Lower leg skin (tissue), 4 donors: ENCODE data around the gene IL1RAP. TPM values are rescaled to one million over a fixed set of nuclear protein-coding genes. Genes with fewer than 3 reads are reported as not detected.

Source experiments
- DNase-seq, 2 donors: peaks; one replicate each; pipeline ENCODE4 v3.0.0-alpha.2; 2019; ENCODE audit warnings: low spot score in 2 of 2
- H3K4me3 ChIP-seq: fragments of 200-600 bp; sonication (generic); 2 replicates; pipeline ENCODE4 v1.5.1; 2017; ENCODE audit warnings: mild to moderate bottlenecking, low read depth; ENCODE audit not compliant: poor library complexity, severe bottlenecking
- POLR2A ChIP-seq, 2 donors: fragments of 450-650 bp; IDR thresholded peaks; one replicate each; pipeline ENCODE4 v1.6.1; 2016 to 2017; ENCODE audit warnings: antibody characterized with exemption in 2 of 2, mild to moderate bottlenecking in 1 of 2, moderate library complexity in 1 of 2
- whole genome bisulfite sequencing, 2 donors: methylation state at CpG; one replicate each; pipeline ENCODE4 v1.1.5; 2018; 5-methylcytosine and 5-hydroxymethylcytosine counted together
- intact Hi-C: fragments of 100-400 bp; cut with DNase I; formaldehyde crosslinking; loops from one replicate; pipeline ENCODE4 v1.15.0; 2023; ENCODE audit warnings: low total_unique reads
- total RNA-seq, 4 donors: library from RNA; depleted of rRNA; stranded (reverse); fragments of >200 nt; gene quantifications; one replicate each; pipeline ENCODE4 v1.1.0, GENCODE V29; 2016
- TF ChIP-seq, protein P1 (sequence below), 3 donors: fragments of 450-650 bp; IDR thresholded peaks; one replicate each; pipeline ENCODE4 v1.5.1; 2016; ENCODE audit warnings: antibody characterized with exemption in 3 of 3, mild to moderate bottlenecking in 3 of 3, moderate library complexity in 2 of 3

Gene IL1RAP
- total RNA-seq, 4 donors from 2014 or later = 18.5 to 37.7 (median 23.9) TPM

- intact Hi-C loops = no loop called here
- TF ChIP-seq, protein P1, sequence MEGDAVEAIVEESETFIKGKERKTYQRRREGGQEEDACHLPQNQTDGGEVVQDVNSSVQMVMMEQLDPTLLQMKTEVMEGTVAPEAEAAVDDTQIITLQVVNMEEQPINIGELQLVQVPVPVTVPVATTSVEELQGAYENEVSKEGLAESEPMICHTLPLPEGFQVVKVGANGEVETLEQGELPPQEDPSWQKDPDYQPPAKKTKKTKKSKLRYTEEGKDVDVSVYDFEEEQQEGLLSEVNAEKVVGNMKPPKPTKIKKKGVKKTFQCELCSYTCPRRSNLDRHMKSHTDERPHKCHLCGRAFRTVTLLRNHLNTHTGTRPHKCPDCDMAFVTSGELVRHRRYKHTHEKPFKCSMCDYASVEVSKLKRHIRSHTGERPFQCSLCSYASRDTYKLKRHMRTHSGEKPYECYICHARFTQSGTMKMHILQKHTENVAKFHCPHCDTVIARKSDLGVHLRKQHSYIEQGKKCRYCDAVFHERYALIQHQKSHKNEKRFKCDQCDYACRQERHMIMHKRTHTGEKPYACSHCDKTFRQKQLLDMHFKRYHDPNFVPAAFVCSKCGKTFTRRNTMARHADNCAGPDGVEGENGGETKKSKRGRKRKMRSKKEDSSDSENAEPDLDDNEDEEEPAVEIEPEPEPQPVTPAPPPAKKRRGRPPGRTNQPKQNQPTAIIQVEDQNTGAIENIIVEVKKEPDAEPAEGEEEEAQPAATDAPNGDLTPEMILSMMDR (IDR thresholded peaks at IDR 0.05) = no peak
- no peak for TF ChIP-seq POLR2A (IDR thresholded peaks at IDR 0.05)
- WGBS, 2 donors = 86 to 92% methylated on average over 1 of the region's 1 CpG
- no peak for DNase-seq
- no peak overlapping the region for H3K4me3 ChIP-seq
Observed at GRCh38 chr3:190620886-190621608, 107.2 kb downstream of the IL1RAP start.

GRCh38 chr3:190621927-190622326, 108.0 kb downstream of the IL1RAP start:
- no peak overlapping the region for H3K4me3 ChIP-seq
- no peak for TF ChIP-seq POLR2A (IDR thresholded peaks at IDR 0.05)
- TF ChIP-seq, protein P1 (IDR thresholded peaks at IDR 0.05) = no peak
- intact Hi-C loops = no loop called here
- 81% methylated on average over 3 of the region's 3 CpGs for WGBS, 2 donors
- no peak for DNase-seq

GRCh38 chr3:190624282-190624681, 110.4 kb downstream of the IL1RAP start:
- TF ChIP-seq POLR2A (IDR thresholded peaks at IDR 0.05) = no peak
- TF ChIP-seq, protein P1 (IDR thresholded peaks at IDR 0.05) = no peak
- DNase-seq = no peak
- WGBS, 2 donors = 50 to 76% methylated on average over 5 of the region's 5 CpGs
- intact Hi-C loops = no loop called here
- no peak overlapping the region for H3K4me3 ChIP-seq

DNA sequence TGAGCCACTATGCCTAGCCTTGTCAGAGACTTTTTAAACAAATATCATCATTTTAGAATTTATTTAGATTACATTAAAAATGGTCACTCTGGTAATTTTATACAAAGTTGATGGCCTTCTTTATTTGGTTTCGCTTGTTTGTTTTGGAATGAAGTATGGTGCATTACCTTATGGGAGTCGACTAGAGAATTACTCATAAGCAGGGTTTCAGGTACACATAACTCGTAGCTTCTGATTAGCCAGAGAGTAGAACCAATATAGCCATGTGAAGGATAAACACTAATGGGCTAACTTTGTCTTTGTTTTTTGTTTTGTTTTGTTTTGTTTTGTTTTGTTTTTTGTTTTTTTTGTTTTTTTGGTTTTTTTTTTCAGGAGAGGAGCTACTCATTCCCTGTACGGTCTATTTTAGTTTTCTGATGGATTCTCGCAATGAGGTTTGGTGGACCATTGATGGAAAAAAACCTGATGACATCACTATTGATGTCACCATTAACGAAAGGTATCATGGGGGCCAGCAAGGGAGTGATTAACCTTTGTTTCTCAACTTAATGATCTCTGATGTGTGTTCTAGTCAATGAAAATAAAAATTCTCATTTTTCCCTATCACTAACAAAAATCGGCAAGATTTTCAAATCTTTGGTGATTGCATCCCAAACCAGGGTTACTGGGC, 113.2 kb downstream of the IL1RAP start:
- WGBS, 2 donors = 78 to 81% methylated on average over 7 of the region's 7 CpGs
- H3K4me3 ChIP-seq = no peak overlapping the region
- DNase-seq = no peak
- TF ChIP-seq, protein P1 (IDR thresholded peaks at IDR 0.05) = no peak
- TF ChIP-seq POLR2A (IDR thresholded peaks at IDR 0.05) = no peak
- intact Hi-C loops = no loop called here

DNA sequence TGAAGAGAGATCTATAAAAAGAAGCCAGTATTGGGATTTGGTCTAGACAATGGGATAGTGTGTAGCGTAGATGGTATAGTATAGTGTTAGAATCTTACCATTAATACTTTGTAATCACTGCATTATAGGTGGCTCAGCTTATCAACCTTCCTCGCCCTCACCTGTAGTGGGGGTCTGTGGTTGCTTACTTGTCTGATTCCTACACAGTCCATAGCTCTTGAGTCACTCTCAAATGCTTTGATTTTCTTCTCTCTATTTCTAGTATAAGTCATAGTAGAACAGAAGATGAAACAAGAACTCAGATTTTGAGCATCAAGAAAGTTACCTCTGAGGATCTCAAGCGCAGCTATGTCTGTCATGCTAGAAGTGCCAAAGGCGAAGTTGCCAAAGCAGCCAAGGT, 115.2 kb downstream of the IL1RAP start:
- no peak for TF ChIP-seq POLR2A (IDR thresholded peaks at IDR 0.05)
- TF ChIP-seq, protein P1 (IDR thresholded peaks at IDR 0.05) = no peak
- intact Hi-C loops = no loop called here
- DNase-seq = no peak
- WGBS, 2 donors = 97 to 98% methylated on average over 4 of the region's 4 CpGs
- H3K4me3 ChIP-seq = no peak overlapping the region
